HepG2 (cell line): ENCODE measurements around the gene TMEM200B. TPM values are rescaled to one million over a fixed set of nuclear protein-coding genes. Genes with fewer than 3 reads are reported as not detected.

ENCODE experiments used
- ASH2L ChIP-seq: fragments of 300-600, 200-600 bp; sonication (generic); IDR thresholded peaks from 2 replicates; pipeline ENCODE4 v1.7.0; 2017; ENCODE audit warnings: low read depth, mild to moderate bottlenecking, moderate library complexity, mixed read lengths, low read length; ENCODE audit not compliant: insufficient read length
- GATAD2A ChIP-seq: IDR thresholded peaks from 2 replicates; pipeline ENCODE4 v1.6.1; 2016
- NKX3-1 ChIP-seq: sonication (generic); formaldehyde crosslinking; IDR thresholded peaks from 2 replicates; pipeline ENCODE4 v1.5.0; 2020; ENCODE audit warnings: missing genetic modification reagents
- POLR2A ChIP-seq, 2 experiments: IDR thresholded peaks; 2 replicates each; pipeline ENCODE4 v1.6.1; 2011; ENCODE audit warnings: low read depth in 2 of 2, low read length in 2 of 2, mild to moderate bottlenecking in 1 of 2, moderate library complexity in 1 of 2; ENCODE audit not compliant: insufficient read depth in 1 of 2
- POLR2AphosphoS5 ChIP-seq: IDR thresholded peaks from 2 replicates; pipeline ENCODE4 v1.6.1; 2012; ENCODE audit warnings: low read depth, low read length
- RXRB ChIP-seq: IDR thresholded peaks from 2 replicates; pipeline ENCODE4 v1.6.1; 2016; ENCODE audit warnings: borderline replicate concordance, missing genetic modification reagents, missing compliant biosample characterization
- XBP1 ChIP-seq: sonication (generic); formaldehyde crosslinking; IDR thresholded peaks from 2 replicates; pipeline ENCODE4 v1.5.0; 2020; ENCODE audit warnings: missing genetic modification reagents
- ZNF142 ChIP-seq: sonication (generic); formaldehyde crosslinking; IDR thresholded peaks from 2 replicates; pipeline ENCODE4 v1.4.0; 2020; ENCODE audit warnings: missing genetic modification reagents
- ZNF431 ChIP-seq: sonication (generic); formaldehyde crosslinking; IDR thresholded peaks from 2 replicates; pipeline ENCODE4 v1.9.0; 2022; ENCODE audit warnings: missing genetic modification reagents, low read depth, mild to moderate bottlenecking, borderline replicate concordance
- ZNF761 ChIP-seq: sonication (generic); formaldehyde crosslinking; conservative IDR thresholded peaks from 2 replicates; pipeline ENCODE4 v1.4.0; 2020; ENCODE audit warnings: mild to moderate bottlenecking, missing genetic modification reagents
- polyA plus RNA-seq, 8 experiments: library from polyadenylated mRNA; depleted of rRNA in 3 of 8; stranded (reverse) in 7 of 8; unstranded in 1 of 8; fragments of >200 nt; fragmentation: Illumina TruSeq in 4 of 8; extraction: Trizol in 4 of 8; gene quantifications; 2 replicates each; pipeline versions ENCODE4 v1.2.1 to v1.2.3, GENCODE V29; 2011 to 2016; ENCODE audit warnings: low read depth in 4 of 8, missing spikeins in 1 of 8, mixed read lengths in 1 of 8; ENCODE audit not compliant: insufficient read depth in 1 of 8
- total RNA-seq, 5 experiments: library from RNA; depleted of rRNA; stranded (reverse); fragments of >200 nt; fragmentation: Illumina TruSeq; extraction: Trizol; gene quantifications; 2 replicates each; pipeline ENCODE4 v1.2.3, GENCODE V29; 2016; ENCODE audit warnings: low read depth in 1 of 5
- TF ChIP-seq, protein P1 (sequence below): fragments of 450-650 bp; IDR thresholded peaks from 2 replicates; pipeline ENCODE4 v1.6.1; 2016
- TF ChIP-seq, protein P2 (sequence below): sonication (generic); formaldehyde crosslinking; IDR thresholded peaks from 2 replicates; pipeline ENCODE4 v1.8.1; 2022; ENCODE audit warnings: low read depth, mild to moderate bottlenecking, missing genetic modification reagents
- TF ChIP-seq, protein P3 (sequence below): sonication (generic); formaldehyde crosslinking; IDR thresholded peaks from 2 replicates; pipeline ENCODE4 v1.4.0; 2020; ENCODE audit warnings: missing genetic modification reagents
- TF ChIP-seq, protein P4 (sequence below): IDR thresholded peaks from 2 replicates; pipeline ENCODE4 v1.6.1; 2012; ENCODE audit warnings: low read depth, low read length, improper control_type of control experiment

Gene TMEM200B
- total and polyA plus RNA-seq, 2 of the 13 experiments (the other 11 are each of a cell fraction or from before 2014, with no cell fraction given): 1.1 to 1.4 TPM

- TF ChIP-seq, protein P1, sequence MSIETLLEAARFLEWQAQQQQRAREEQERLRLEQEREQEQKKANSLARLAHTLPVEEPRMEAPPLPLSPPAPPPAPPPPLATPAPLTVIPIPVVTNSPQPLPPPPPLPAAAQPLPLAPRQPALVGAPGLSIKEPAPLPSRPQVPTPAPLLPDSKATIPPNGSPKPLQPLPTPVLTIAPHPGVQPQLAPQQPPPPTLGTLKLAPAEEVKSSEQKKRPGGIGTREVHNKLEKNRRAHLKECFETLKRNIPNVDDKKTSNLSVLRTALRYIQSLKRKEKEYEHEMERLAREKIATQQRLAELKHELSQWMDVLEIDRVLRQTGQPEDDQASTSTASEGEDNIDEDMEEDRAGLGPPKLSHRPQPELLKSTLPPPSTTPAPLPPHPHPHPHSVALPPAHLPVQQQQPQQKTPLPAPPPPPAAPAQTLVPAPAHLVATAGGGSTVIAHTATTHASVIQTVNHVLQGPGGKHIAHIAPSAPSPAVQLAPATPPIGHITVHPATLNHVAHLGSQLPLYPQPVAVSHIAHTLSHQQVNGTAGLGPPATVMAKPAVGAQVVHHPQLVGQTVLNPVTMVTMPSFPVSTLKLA: peak; percentile 43
- TF ChIP-seq ZNF142 (CRISPR knock-in tag): 0 out of 2 replicates have a peak, but pooled peaks have one; percentile 24
- peak; percentile 63 for TF ChIP-seq ASH2L
- TF ChIP-seq POLR2A (IDR thresholded peaks at IDR 0.05; ENCODE audit: insufficient read depth in 1 of 2, low read depth in 2 of 2, low read length in 2 of 2): peak in 1 of 2 experiments; percentile 45; a peak in 1 of 4 replicates
- TF ChIP-seq RXRB (CRISPR knock-in tag): peak; percentile 94
- TF ChIP-seq XBP1 (CRISPR knock-in tag): no peak
- TF ChIP-seq, protein P2, sequence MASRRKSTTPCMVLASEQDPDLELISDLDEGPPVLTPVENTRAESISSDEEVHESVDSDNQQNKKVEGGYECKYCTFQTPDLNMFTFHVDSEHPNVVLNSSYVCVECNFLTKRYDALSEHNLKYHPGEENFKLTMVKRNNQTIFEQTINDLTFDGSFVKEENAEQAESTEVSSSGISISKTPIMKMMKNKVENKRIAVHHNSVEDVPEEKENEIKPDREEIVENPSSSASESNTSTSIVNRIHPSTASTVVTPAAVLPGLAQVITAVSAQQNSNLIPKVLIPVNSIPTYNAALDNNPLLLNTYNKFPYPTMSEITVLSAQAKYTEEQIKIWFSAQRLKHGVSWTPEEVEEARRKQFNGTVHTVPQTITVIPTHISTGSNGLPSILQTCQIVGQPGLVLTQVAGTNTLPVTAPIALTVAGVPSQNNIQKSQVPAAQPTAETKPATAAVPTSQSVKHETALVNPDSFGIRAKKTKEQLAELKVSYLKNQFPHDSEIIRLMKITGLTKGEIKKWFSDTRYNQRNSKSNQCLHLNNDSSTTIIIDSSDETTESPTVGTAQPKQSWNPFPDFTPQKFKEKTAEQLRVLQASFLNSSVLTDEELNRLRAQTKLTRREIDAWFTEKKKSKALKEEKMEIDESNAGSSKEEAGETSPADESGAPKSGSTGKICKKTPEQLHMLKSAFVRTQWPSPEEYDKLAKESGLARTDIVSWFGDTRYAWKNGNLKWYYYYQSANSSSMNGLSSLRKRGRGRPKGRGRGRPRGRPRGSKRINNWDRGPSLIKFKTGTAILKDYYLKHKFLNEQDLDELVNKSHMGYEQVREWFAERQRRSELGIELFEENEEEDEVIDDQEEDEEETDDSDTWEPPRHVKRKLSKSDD (CRISPR knock-in tag): 0 out of 2 replicates have a peak, but pooled peaks have one; percentile 39
- 0 out of 2 replicates have a peak, but pooled peaks have one; percentile 53 for TF ChIP-seq NKX3-1
- TF ChIP-seq, protein P3, sequence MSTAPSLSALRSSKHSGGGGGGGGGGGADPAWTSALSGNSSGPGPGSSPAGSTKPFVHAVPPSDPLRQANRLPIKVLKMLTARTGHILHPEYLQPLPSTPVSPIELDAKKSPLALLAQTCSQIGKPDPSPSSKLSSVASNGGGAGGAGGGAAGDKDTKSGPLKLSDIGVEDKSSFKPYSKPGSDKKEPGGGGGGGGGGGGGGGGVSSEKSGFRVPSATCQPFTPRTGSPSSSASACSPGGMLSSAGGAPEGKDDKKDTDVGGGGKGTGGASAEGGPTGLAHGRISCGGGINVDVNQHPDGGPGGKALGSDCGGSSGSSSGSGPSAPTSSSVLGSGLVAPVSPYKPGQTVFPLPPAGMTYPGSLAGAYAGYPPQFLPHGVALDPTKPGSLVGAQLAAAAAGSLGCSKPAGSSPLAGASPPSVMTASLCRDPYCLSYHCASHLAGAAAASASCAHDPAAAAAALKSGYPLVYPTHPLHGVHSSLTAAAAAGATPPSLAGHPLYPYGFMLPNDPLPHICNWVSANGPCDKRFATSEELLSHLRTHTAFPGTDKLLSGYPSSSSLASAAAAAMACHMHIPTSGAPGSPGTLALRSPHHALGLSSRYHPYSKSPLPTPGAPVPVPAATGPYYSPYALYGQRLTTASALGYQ (CRISPR knock-in tag): no peak
- peak; percentile 76 for TF ChIP-seq GATAD2A
- TF ChIP-seq, protein P4, sequence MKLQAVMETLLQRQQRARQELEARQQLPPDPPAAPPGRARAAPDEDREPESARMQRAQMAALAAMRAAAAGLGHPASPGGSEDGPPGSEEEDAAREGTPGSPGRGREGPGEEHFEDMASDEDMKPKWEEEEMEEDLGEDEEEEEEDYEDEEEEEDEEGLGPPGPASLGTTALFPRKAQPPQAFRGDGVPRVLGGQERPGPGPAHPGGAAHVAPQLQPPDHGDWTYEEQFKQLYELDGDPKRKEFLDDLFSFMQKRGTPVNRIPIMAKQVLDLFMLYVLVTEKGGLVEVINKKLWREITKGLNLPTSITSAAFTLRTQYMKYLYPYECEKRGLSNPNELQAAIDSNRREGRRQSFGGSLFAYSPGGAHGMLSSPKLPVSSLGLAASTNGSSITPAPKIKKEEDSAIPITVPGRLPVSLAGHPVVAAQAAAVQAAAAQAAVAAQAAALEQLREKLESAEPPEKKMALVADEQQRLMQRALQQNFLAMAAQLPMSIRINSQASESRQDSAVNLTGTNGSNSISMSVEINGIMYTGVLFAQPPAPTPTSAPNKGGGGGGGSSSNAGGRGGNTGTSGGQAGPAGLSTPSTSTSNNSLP: peak; percentile 85
- TF ChIP-seq ZNF761 (CRISPR knock-in tag): peak; percentile 21; the same call in 1 of the 2 replicates
- TF ChIP-seq POLR2AphosphoS5: peak; percentile 60
- peak; percentile 26; the same call in 1 of the 2 replicates for TF ChIP-seq ZNF431 (CRISPR knock-in tag)
Measured at GRCh38 chr1:29145739-29146437, 22.2 kb upstream of the TMEM200B start (continued).
